IMR-90 (cell line): Measurements from ENCODE around the gene CXCL6. TPM values are rescaled to one million over a fixed set of nuclear protein-coding genes. Genes with fewer than 3 reads are reported as not detected.

ENCODE experiments used
- ATAC-seq: fragments of 200-7000 bp; cut with Tn5 transposase; 2 replicates; pipeline ENCODE4 v1.9.1; 2020; ENCODE audit warnings: low read depth, mild to moderate bottlenecking, moderate library complexity
- BruUV-seq: library from RNA; stranded (reverse); fragments of 400-500 nt; replicated peaks from 2 replicates; lab custom pipeline; 2021; lab: Mats Ljungman, UMichigan
- CTCF ChIA-PET: fragments of 300-600 bp; formaldehyde crosslinking; extraction: SDS; loops from one replicate; lab custom pipeline; 2021; ENCODE audit warnings: antibody characterized with exemption; lab: Yijun Ruan, JAX
- POLR2A ChIA-PET: fragments of 300-600 bp; sonication (Branson Sonifier 250); formaldehyde crosslinking; loops from one replicate; lab custom pipeline; 2022; ENCODE audit warnings: antibody characterized with exemption; ENCODE audit not compliant: unreplicated experiment; lab: Charles Lee
- DNase-seq: peaks from one replicate; pipeline ENCODE4 v3.0.0; 2013
- H2AFZ ChIP-seq: replicated peaks from 2 replicates; pipeline ENCODE3; 2013; ENCODE audit warnings: low read length, mild to moderate bottlenecking; ENCODE audit not compliant: poor library complexity
- H2AK5ac ChIP-seq: 2 replicates; pipeline ENCODE4 v1.6.1; 2013; ENCODE audit warnings: low read depth, low read length, inconsistent platforms
- H2AK9ac ChIP-seq: replicated peaks from 2 replicates; pipeline ENCODE3; 2013; ENCODE audit warnings: mild to moderate bottlenecking, low read depth, low read length, moderate library complexity; ENCODE audit not compliant: poor library complexity
- H2BK120ac ChIP-seq: 2 replicates; pipeline ENCODE4 v1.6.1; 2013; ENCODE audit warnings: low read depth, low read length, inconsistent platforms
- H2BK15ac ChIP-seq: 3 replicates; pipeline ENCODE4 v1.6.1; 2013; ENCODE audit warnings: low read depth, low read length, inconsistent platforms
- H2BK20ac ChIP-seq: 2 replicates; pipeline ENCODE4 v1.6.1; 2013; ENCODE audit warnings: low read depth, mild to moderate bottlenecking, inconsistent platforms, low read length, moderate library complexity
- H2BK5ac ChIP-seq: 2 replicates; pipeline ENCODE4 v1.6.1; 2013; ENCODE audit warnings: mild to moderate bottlenecking, low read depth, low read length, inconsistent platforms; ENCODE audit not compliant: poor library complexity, severe bottlenecking
- H3K14ac ChIP-seq: replicated peaks from 2 replicates; pipeline ENCODE4 v1.6.1; 2013; ENCODE audit warnings: low read depth, low read length, inconsistent platforms
- H3K18ac ChIP-seq: 2 replicates; pipeline ENCODE4 v1.6.1; 2013; ENCODE audit warnings: low read depth, low read length, control low read depth
- H3K23ac ChIP-seq: 2 replicates; pipeline ENCODE4 v1.6.1; 2013; ENCODE audit warnings: low read depth, low read length, inconsistent platforms
- H3K27ac ChIP-seq: 2 replicates; pipeline ENCODE4 v1.5.1; 2013; ENCODE audit warnings: mild to moderate bottlenecking, control low read depth, low read length; ENCODE audit not compliant: insufficient read depth
- H3K27me3 ChIP-seq: 2 replicates; pipeline ENCODE4 v1.6.1; 2013; ENCODE audit warnings: low read length; ENCODE audit not compliant: control insufficient read depth, insufficient read depth
- H3K36me3 ChIP-seq: 2 replicates; pipeline ENCODE4 v1.6.1; 2013; ENCODE audit warnings: low read length, mixed read lengths; ENCODE audit not compliant: control insufficient read depth, insufficient read depth
- H3K4ac ChIP-seq: 2 replicates; pipeline ENCODE4 v1.6.1; 2013; ENCODE audit warnings: low read depth, low read length, inconsistent platforms
- H3K4me1 ChIP-seq: 2 replicates; pipeline ENCODE4 v1.6.1; 2013; ENCODE audit warnings: low read length, mixed read lengths; ENCODE audit not compliant: control insufficient read depth, insufficient read depth
- H3K4me2 ChIP-seq: 2 replicates; pipeline ENCODE4 v1.6.1; 2013; ENCODE audit warnings: low read depth, mild to moderate bottlenecking, control low read depth, low read length, moderate library complexity
- H3K4me3 ChIP-seq: 2 replicates; pipeline ENCODE4 v1.5.1; 2013; ENCODE audit warnings: low read depth, mild to moderate bottlenecking, control low read depth, low read length, moderate library complexity; ENCODE audit not compliant: insufficient read depth
- H3K56ac ChIP-seq: 2 replicates; pipeline ENCODE4 v1.6.1; 2013; ENCODE audit warnings: low read length, inconsistent platforms; ENCODE audit not compliant: insufficient read depth; ENCODE audit errors: extremely low read depth
- H3K79me1 ChIP-seq, 2 experiments: 2 replicates each; pipeline ENCODE4 v1.6.1; 2013; ENCODE audit warnings: low read length in 2 of 2, inconsistent platforms in 1 of 2, low read depth in 1 of 2
- H3K9ac ChIP-seq: 2 replicates; pipeline ENCODE4 v1.6.1; 2013; ENCODE audit warnings: low read depth, low read length, control low read depth
- H3K9me1 ChIP-seq: 2 replicates; pipeline ENCODE4 v1.6.1; 2013; ENCODE audit warnings: low read length, inconsistent platforms; ENCODE audit not compliant: insufficient read depth
- H3K9me3 ChIP-seq: 2 replicates; pipeline ENCODE4 v1.6.1; 2013; ENCODE audit warnings: low read length; ENCODE audit not compliant: control insufficient read depth, insufficient read depth
- H4K20me1 ChIP-seq: 2 replicates; pipeline ENCODE4 v1.6.1; 2013; ENCODE audit warnings: low read length, inconsistent platforms; ENCODE audit not compliant: insufficient read depth
- H4K5ac ChIP-seq: 2 replicates; pipeline ENCODE4 v1.6.1; 2013; ENCODE audit warnings: mild to moderate bottlenecking, low read depth, low read length, control low read depth
- H4K8ac ChIP-seq, 2 experiments: 2 replicates each; pipeline ENCODE4 v1.6.1; 2013; ENCODE audit warnings: low read depth in 2 of 2, low read length in 2 of 2, control low read depth in 1 of 2, inconsistent platforms in 1 of 2
- H4K91ac ChIP-seq: 2 replicates; pipeline ENCODE4 v1.6.1; 2013; ENCODE audit warnings: low read depth, low read length, inconsistent platforms; ENCODE audit not compliant: insufficient read depth
- CHD1 ChIP-seq: IDR thresholded peaks from 2 replicates; pipeline ENCODE4 v1.6.1; 2012; ENCODE audit warnings: low read depth, low read length, improper control_type of control experiment
- RAD21 ChIP-seq: IDR thresholded peaks from 2 replicates; pipeline ENCODE4 v1.6.1; 2012; ENCODE audit warnings: low read length, improper control_type of control experiment
- WGBS, 2 experiments: methylation state at CpG; one replicate each; pipeline versions ENCODE4 v1.1.5 to v1.1.7; 2013; ENCODE audit warnings: missing lambda C conversion rate in 2 of 2; ENCODE audit not compliant: insufficient read length in 1 of 2; ENCODE audit errors: extremely low coverage in 2 of 2; 5-methylcytosine and 5-hydroxymethylcytosine counted together
- dilution Hi-C: fragments of 300-500 bp; cut with HindIII; formaldehyde crosslinking; loops from one replicate; pipeline ENCODE4 v1.14.3; 2018; ENCODE audit warnings: low sequenced_read_pairs; ENCODE audit not compliant: unreplicated experiment
- in situ Hi-C: fragments of 300-500 bp; cut with MboI; formaldehyde crosslinking; loops from 3 replicates; pipeline ENCODE4 v1.14.3; 2019; ENCODE audit warnings: low sequenced_read_pairs, inconsistent platforms, mixed read lengths
- intact Hi-C: fragments of 100-400 bp; cut with micrococcal nuclease; formaldehyde crosslinking; loops from 2 replicates; pipeline ENCODE4 v1.10.0; 2022
- polyA plus RNA-seq, 3 experiments: library from polyadenylated mRNA; depleted of rRNA; stranded (reverse); fragments of >200 nt; gene quantifications; 2 replicates each; pipeline ENCODE4 v1.2.3, GENCODE V29; 2012; ENCODE audit warnings: low replicate concordance in 1 of 3
- total RNA-seq: library from RNA; depleted of rRNA; stranded (reverse); fragments of >200 nt; gene quantifications from 2 replicates; pipeline ENCODE4 v1.2.3, GENCODE V29; 2012

Gene CXCL6
- total and polyA plus RNA-seq, 2 of the 4 experiments (the other 2 are of a cell fraction) = not detected

- Histone ChIP-seq H3K18ac (peak overlapping the region; percentile 45; the same call in 1 of the 2 replicates), H3K4me3 (peak overlapping the region; percentile 55), H3K56ac (no peak overlapping the region), H3K79me1 (no peaks in the 10 kb centered on the region), H3K9me1 (no peaks in the 10 kb centered on the region), H2BK15ac (no peak overlapping the region), H3K14ac (no peak overlapping the region), H3K27me3 (peaks cover 51% of the 10 kb centered on the region), H3K4me2 (peak overlapping the region; percentile 82), H2AFZ (peak overlapping the region; percentile 87), H3K4ac (no peak overlapping the region), H2BK20ac (no peak overlapping the region), H3K4me1 (peaks cover 3% of the 10 kb centered on the region; the same call in 1 of the 2 replicates), H2AK9ac (no peak overlapping the region), H3K36me3 (no peaks in the 10 kb centered on the region), H2AK5ac (no peak overlapping the region; the same call in 1 of the 2 replicates), H4K91ac (no peak overlapping the region), H2BK5ac (no peak overlapping the region), H4K5ac (no peak overlapping the region; the same call in 1 of the 2 replicates), H3K9me3 (no peaks in the 10 kb centered on the region), H4K8ac (no peak overlapping the region), H3K23ac (no peak overlapping the region), H3K27ac (peak overlapping the region; percentile 13; the same call in 1 of the 2 replicates), H2BK120ac (0 out of 2 replicates have a peak overlapping the region, but pooled peaks have one; percentile 4), H4K20me1 (no peaks in the 10 kb centered on the region), H3K9ac (peak overlapping the region; percentile 48)
- WGBS, 2 experiments = 37% methylated on average over 7 of the region's 16 CpGs; no CpG with 5 or more reads in 1 of the 2 experiments
- no peak for TF ChIP-seq RAD21
- TF ChIP-seq CHD1 = no peak
- intact Hi-C loops (loop anchor here (10.0 kb wide), 2 partner anchors 166 to 266 kb away; partner anchors contain the start of gene CXCL3), dilution Hi-C loops (no loop called here), in situ Hi-C loops (no loop called here)
- ChIA-PET POLR2A (no interaction called here), CTCF (interaction anchor here (0.6 to 1.4 kb wide), 2 partner anchors 192 to 266 kb away, joined by 3 to 4 read pairs; no protein-coding TSS in a partner anchor)
- ATAC-seq = peak; percentile 44
- no TSS peak for BruUV-seq
- no peak for DNase-seq
These were observed 32.0 kb downstream of the CXCL6 start for GRCh38 chr4:73868206-73869129.
